CD4-positive, alpha-beta T cell treated with Interleukin-6 at 100 ng/mL for 8 hours (primary cell): ENCODE measurements around the gene BBOX1.
"Not testable (repeated sequence)": the region's sequence is repeated elsewhere in the genome, so short reads cannot be mapped to it uniquely, and the experiment has no call there.

Experiments used
- DNase-seq: peaks from one replicate; pipeline ENCODE4 v3.0.0-alpha.2; 2020; ENCODE audit warnings: mixed read lengths, low spot score

Gene BBOX1

GRCh38 chr11:27129686-27130085 is 89.1 kb downstream of the BBOX1 start:
- DNase-seq = no peak

- no peak for DNase-seq
Measured at GRCh38 chr11:27130806-27131205, 90.2 kb downstream of the BBOX1 start.

- not testable (repeated sequence) for DNase-seq
Measured at GRCh38 chr11:27135924-27136329, 95.3 kb downstream of the BBOX1 start.

GRCh38 chr11:27138716-27139115 is 98.1 kb downstream of the BBOX1 start:
- DNase-seq = no peak

GRCh38 chr11:27139742-27140367 is 99.2 kb downstream of the BBOX1 start:
- no peak for DNase-seq

GRCh38 chr11:27141576-27141975 is 101.0 kb downstream of the BBOX1 start:
- no peak for DNase-seq

- no peak for DNase-seq
Measured at GRCh38 chr11:27147916-27148315, 107.3 kb downstream of the BBOX1 start.

- DNase-seq = no peak
Measured at GRCh38 chr11:27148506-27148905, 107.9 kb downstream of the BBOX1 start.

- DNase-seq = no peak
Measured at GRCh38 chr11:27150098-27150497, 109.5 kb downstream of the BBOX1 start.

GRCh38 chr11:27153136-27153535 is 112.5 kb downstream of the BBOX1 start:
- no peak for DNase-seq

GRCh38 chr11:27158456-27159334 is 118.1 kb downstream of the BBOX1 start:
- DNase-seq = no peak

- no peak for DNase-seq
Measured at GRCh38 chr11:27159335-27159679, 118.7 kb downstream of the BBOX1 start.

GRCh38 chr11:27161071-27161470 is 120.5 kb downstream of the BBOX1 start:
- no peak for DNase-seq

- no peak for DNase-seq
Measured at GRCh38 chr11:27162237-27162636, 121.6 kb downstream of the BBOX1 start.

- no peak for DNase-seq
Measured at GRCh38 chr11:27166130-27166529, 125.5 kb downstream of the BBOX1 start.

GRCh38 chr11:27171376-27171958 is 130.9 kb downstream of the BBOX1 start:
- DNase-seq = no peak

- no peak for DNase-seq
Measured at GRCh38 chr11:27173545-27173944, 132.9 kb downstream of the BBOX1 start.

- DNase-seq = no peak
Measured at GRCh38 chr11:27174021-27174420, 133.4 kb downstream of the BBOX1 start.

- DNase-seq = no peak
Measured at GRCh38 chr11:27174672-27175210, 134.1 kb downstream of the BBOX1 start.

- not testable (repeated sequence) for DNase-seq
Measured at GRCh38 chr11:27175562-27175961, 134.9 kb downstream of the BBOX1 start.
